HG02571 (cell line): ENCODE data around the gene RAP1A.
"Not testable (repeated sequence)": the region's sequence is repeated elsewhere in the genome, so short reads cannot be mapped to it uniquely, and the experiment has no call there.

ENCODE experiments used
- ATAC-seq: cut with Tn5 transposase; IDR thresholded peaks from one replicate; pipeline ENCODE4 v1.9.1; 2021; ENCODE audit warnings: mild to moderate bottlenecking, moderate library complexity; ENCODE audit not compliant: unreplicated experiment

Gene RAP1A

GRCh38 chr1:111625276-111625675, 5.7 kb downstream of the RAP1A start:
- no peak for ATAC-seq

DNA sequence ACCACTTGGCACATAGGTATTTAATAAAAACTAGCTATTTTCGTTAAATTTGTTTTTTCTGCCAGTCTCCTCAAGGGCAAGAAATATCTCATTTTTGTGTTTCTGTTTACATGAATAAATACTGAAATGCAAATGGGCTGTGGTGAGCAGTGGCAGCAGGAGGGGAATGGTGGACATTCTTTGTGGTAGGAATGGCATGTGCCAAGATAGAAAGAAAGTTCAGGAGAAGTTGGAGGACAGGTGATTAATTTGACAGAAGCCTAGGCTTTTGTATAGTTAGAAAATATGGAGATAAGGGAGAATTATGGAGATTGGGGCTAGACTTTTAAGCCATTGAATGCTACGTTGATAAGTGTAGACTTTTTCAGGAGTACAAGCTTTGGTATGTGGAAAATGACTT, 8.6 kb downstream of the RAP1A start:
- ATAC-seq = no peak

DNA sequence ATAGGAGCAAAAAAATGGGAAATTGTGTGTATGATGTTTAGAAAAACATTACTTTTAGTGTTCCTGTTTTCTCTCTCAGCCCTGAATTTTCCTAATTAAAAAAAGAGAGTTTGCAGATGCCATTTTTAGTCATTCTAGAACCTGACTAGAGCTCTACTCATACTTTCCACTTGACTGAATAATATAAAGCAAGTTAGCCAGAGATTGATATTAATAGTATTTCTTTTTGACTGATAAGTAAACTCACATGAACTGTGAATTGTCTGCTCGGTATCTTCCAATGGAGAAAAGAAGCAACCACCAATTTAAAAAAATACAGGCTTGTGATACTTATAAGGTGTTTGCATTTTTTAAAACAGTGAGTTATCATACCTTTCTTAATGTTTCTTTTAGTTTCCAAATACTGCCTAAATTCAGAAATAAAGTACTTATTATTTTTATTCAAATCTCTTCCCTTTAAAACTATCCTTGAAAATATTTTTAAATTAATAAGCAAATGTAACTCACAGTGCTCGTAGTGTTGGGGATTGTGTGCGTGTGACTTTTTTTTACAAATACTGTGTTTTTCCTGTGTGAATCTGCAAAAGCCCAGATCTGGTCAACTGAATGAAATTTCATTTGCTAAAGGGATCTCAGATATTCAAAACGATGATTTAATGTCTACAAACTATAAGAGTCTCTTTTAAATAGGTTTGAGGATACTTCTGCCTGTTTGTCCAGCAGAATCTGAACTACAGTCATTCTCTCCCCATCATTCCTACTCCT, 9.8 kb downstream of the RAP1A start:
- ATAC-seq = no peak

DNA sequence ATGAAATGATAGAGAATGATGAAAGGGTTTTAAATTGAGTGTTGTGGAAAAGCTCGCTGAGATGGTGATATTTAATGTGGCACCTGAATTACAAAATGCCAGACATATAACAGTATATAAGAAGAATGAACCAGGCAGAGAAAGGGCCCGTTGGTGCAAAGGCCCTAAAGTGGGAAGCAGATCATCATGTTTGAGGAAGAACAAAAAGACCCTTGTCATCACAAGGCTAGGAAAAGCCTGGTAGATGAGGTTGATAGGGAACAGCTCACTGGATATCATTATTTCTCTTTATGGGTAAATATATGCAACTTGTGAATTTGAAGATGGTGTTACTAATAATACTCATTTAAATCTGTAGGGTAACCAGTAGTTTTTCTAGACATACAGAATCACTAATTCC, 11.0 kb downstream of the RAP1A start:
- ATAC-seq = no peak

DNA sequence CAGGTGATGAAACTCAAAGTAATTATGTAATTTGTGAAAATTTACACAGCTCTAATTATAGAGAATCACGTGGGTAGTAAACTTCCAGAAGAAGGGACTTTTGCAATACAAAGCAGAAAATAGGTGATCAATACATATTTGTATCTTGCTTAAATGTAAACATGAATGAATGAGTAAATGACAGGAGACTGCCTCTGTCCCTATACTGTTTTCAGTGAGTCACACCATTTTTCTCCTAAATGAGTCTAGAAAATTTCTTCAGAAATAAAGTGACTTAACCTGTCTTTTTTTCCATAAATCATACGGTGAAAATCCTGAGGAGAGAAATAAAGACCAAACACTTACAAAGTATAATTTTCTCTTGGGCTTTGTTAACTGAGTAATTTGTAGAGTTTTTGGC, 11.9 kb downstream of the RAP1A start:
- ATAC-seq = no peak

DNA sequence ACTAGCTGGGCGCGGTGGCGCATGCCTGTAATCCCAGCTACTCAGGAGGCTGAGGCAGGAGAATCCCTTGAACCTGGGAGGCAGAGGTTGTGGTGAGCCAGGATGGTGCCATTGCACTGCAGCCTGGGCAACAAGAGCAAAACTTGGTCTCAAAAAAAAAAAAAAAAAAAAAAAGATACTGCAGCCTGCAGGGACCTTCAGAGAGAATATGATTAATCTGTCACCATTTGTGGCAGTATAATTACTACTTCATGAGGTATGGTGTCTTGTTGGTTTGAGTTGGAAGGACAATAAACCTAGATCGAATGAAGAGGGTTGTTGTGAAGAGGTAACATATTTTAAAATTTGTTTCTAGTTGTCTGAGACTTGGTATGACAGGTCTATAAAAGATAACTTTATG, 13.2 kb downstream of the RAP1A start:
- ATAC-seq = not testable (repeated sequence)

DNA sequence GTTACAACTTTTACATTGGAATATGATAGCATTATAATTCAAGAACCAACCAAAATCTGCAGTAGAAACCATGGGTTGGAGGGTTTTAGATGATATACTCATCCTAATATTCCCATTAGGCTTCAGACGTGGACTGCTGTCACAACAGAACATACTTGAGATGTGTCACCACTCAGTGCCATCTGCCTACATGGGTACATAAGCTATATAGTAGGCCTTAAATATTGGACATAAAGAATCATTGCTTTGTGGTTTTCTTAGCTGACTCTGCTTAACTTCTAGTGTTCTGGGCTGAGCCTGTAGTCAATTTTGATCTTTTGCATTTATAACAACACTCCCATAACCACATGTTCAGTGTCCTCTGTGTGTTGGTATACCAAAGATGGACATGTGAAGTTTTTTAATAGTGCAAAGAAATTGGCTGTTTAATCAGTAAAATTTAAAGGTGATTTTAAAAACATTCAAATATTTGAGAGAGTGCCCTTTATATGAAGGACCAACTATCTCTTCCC, 14.2 kb downstream of the RAP1A start:
- no peak for ATAC-seq

- ATAC-seq = no peak
Observed at GRCh38 chr1:111635324-111636009, 15.9 kb downstream of the RAP1A start.

GRCh38 chr1:111638320-111638719, 18.7 kb downstream of the RAP1A start:
- no peak for ATAC-seq

DNA sequence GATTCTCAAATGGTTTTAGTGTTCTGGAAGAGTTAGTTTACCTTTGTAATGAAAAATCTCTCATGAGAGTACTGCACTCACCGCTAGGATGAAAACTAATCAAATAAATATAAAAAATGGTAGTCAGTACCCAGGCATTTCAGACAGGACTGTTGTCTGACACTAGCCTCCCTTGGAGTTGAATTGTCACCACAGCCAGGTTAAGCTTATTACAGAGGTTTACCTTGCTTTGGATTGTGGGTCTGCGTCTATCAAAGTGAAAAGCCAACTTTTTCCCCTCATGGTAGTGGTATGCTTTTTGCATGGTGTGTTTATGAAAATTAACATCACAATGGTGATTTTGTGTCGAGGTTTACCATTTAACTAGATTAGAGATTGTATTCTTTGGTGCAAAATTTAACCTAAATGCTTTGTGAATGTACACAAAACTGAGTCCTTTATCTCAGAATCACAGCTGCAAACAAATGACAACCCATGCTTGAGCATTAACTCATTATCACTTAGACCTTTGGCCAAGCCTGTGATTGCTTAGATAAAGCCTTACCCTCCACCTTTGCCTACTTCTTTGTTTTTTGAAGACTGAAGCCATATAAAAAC, 20.1 kb downstream of the RAP1A start:
- ATAC-seq = no peak

- ATAC-seq = no peak
Observed at GRCh38 chr1:111643097-111643496, 23.5 kb downstream of the RAP1A start.

DNA sequence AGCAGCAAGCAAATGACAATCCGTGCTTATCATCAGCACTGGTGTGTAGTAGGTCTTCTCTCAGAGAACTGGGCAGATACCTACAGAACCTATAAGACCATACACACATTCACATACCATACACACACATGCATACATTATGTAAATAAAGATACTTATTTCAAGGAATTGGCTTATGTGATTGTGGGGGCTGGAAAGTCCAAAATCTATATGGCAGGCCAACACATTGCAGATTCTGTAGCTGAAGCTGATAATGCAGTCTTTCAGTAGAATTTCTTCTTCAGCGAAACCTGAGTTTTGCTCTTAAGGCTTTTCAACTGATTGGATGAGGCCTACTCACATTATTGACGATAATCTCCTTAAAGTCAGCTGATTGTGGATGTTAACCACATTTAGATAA, 24.1 kb downstream of the RAP1A start:
- no peak for ATAC-seq

DNA sequence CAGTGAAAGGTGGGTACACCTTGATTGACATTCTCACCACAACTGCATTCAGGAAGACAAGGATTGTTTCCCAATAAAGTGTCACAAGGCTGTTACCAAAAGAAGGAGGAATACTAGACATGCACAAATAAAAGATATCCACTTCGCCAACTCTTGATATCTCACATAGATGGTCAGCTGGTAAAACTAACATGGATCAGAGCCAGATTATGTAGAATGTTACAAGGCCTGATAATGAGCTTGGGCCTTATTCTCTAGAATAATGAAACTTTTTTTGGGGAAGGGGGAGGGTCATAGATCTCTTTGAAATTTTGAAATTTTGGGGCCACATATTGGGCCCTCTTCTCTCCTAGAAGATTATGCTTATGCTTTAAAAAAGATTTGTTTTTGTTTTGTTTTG, 24.9 kb downstream of the RAP1A start:
- no peak for ATAC-seq

GRCh38 chr1:111647736-111648135, 28.1 kb downstream of the RAP1A start:
- no peak for ATAC-seq

DNA sequence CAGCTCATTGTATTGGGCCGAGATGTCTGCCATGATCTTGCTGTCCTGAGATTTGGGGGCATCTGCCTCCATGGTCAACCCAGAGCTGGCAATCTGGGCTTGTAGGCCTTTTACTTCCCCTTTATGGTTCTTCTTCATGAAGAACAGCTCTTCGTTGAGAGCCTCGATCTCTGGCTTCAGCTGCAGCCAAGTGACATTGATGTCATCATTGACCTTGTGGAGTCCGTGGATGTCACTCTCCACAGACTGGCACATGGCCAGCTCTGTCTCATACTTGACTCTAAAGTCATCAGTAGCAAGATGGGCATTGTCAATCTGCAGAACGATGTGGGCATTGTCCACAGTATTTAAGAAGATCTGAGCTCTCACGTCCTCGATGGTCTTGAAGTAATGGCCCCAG, 29.2 kb downstream of the RAP1A start:
- no peak for ATAC-seq

- no peak for ATAC-seq
Observed at GRCh38 chr1:111649227-111649626, 29.6 kb downstream of the RAP1A start.

DNA sequence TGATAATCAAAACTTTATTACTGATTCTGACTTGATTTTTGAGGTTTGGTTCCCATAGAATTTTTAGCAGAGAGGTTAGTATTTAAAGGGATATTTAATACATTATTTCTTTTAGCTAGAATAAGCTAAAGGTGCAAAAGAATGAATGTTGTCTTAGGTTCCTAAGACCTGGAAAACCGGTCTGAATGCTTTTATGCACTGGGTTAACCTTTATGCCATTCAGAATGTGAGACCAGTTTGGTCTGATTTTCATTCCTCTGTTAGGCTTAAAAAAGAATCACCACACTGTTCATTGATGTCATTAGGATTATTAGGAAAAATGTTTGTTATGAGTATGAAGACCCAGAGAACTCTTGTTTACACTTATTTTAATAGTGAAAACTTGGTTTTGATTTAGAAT, 30.1 kb downstream of the RAP1A start:
- no peak for ATAC-seq

GRCh38 chr1:111653709-111654108, 34.1 kb downstream of the RAP1A start:
- ATAC-seq = no peak

- no peak for ATAC-seq
Observed at GRCh38 chr1:111654839-111655238, 35.2 kb downstream of the RAP1A start.

DNA sequence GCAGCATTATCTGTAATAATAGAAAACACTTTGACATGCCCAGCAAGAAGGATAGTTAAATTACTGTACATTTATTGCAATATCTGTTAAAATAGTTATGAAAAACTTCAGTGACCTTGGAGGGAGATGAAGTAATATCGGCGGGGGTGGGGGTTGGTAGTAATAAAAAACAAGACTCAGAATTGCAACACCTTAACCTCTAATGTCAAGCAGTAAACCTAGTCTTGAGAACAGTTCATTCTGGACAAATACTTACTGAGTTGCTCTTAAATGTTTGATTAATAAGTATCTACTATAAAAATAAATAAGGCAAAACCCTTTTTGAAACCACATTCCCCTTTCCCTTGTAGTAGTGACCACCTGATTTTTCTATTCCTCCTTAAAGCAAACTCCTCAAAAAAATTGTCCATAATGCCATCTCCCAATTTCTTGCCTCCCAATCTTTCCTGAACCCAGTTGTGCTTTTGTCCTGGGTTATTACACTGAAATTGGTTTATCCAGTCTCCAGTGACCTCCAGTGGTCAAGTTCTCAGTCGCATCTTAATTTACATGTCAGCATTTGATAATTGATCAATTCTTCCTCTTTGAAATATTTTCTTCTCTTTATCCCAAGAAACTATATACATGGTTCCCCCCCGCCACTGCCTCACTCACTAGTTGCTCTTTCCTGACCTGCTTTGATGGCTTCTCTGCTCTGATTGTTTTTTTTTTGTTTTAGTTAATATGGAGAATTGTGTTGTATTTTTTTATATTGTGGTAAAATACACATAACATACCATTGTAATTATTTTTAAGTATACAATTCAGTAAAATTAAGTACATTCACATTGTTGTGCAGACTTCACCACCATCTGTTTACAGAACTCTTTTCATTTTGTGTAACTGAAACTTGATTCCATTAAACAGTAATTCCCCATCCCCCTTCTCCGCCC, 36.8 kb downstream of the RAP1A start:
- ATAC-seq = no peak

DNA sequence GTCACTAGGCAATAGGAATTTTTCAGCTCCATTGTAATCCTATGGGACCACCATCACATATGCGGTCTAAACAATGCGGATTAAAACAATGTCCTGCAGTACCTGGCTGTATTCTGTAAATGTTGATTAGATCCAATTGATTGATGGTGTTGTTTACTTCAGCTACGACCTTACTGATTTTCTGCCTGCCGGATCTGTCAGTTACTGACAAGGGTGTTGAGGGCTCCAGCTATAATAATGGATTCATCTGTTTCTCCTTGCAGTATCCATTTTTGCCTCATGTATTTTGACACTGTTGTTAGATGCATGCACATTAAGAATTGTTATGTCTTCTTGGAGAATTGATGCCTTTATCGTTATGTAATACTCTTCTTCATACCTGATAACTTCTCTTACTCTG, 39.0 kb downstream of the RAP1A start:
- ATAC-seq = no peak
